Measurements from ENCODE around the gene YEATS2.

- TF ChIP-seq CTCF (conservative IDR thresholded peaks at IDR 0.05 in 1 of 2, IDR thresholded peaks at IDR 0.05 in 1 of 2; ENCODE audit: extremely low read depth in 1 of 2, insufficient read depth in 1 of 2, low read depth in 1 of 2, low read length in 2 of 2), result no peak
- TF ChIP-seq EZH2 (IDR thresholded peaks at IDR 0.05; ENCODE audit: borderline replicate concordance, low read length), result no peak
Measured at GRCh38 chr3:183807209-183807728, 109.7 kb downstream of the YEATS2 start.

Data from mammary epithelial cell (primary cell).